Fibroblast of pulmonary artery (primary cell): ENCODE results near the gene TMEM150B.

Experiments
- DNase-seq: peaks from one replicate; pipeline ENCODE4 v3.0.0-alpha.2; 2010; ENCODE audit warnings: low read depth
- H3K4me3 ChIP-seq: replicated peaks from 2 replicates; pipeline ENCODE4 v1.5.1; 2011; ENCODE audit warnings: low read depth, mild to moderate bottlenecking, control low read depth, low read length, moderate library complexity
- TF ChIP-seq, protein P1 (sequence below): IDR thresholded peaks from 2 replicates; pipeline ENCODE4 v1.5.1; 2011; ENCODE audit warnings: mild to moderate bottlenecking, control low read depth, low read length, inconsistent platforms; ENCODE audit errors: missing control alignments

The TMEM150B gene

DNA sequence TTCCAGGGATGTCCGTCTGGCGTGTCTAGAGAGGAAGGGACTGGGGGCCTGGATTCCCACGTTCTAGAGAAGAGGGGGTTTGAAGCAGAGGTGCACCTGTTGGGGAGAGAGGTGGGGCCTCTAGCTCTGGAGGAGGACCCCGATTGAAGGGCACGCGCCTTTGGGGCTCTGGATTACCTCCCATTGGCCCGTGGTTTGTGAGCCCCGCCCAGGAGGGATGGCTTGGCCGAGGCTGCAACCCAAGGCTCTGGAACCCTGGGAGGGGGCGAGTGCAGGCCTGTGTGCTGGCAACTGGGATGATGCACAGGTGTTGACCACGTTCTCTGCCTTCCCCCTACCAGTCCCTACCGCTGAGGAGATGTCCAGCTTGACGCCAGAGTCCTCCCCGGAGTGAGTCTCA, 20.2 kb downstream of the TMEM150B start:
- no peak for DNase-seq
- H3K4me3 ChIP-seq, result no peak overlapping the region
- TF ChIP-seq, protein P1, sequence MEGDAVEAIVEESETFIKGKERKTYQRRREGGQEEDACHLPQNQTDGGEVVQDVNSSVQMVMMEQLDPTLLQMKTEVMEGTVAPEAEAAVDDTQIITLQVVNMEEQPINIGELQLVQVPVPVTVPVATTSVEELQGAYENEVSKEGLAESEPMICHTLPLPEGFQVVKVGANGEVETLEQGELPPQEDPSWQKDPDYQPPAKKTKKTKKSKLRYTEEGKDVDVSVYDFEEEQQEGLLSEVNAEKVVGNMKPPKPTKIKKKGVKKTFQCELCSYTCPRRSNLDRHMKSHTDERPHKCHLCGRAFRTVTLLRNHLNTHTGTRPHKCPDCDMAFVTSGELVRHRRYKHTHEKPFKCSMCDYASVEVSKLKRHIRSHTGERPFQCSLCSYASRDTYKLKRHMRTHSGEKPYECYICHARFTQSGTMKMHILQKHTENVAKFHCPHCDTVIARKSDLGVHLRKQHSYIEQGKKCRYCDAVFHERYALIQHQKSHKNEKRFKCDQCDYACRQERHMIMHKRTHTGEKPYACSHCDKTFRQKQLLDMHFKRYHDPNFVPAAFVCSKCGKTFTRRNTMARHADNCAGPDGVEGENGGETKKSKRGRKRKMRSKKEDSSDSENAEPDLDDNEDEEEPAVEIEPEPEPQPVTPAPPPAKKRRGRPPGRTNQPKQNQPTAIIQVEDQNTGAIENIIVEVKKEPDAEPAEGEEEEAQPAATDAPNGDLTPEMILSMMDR, result no peak

DNA sequence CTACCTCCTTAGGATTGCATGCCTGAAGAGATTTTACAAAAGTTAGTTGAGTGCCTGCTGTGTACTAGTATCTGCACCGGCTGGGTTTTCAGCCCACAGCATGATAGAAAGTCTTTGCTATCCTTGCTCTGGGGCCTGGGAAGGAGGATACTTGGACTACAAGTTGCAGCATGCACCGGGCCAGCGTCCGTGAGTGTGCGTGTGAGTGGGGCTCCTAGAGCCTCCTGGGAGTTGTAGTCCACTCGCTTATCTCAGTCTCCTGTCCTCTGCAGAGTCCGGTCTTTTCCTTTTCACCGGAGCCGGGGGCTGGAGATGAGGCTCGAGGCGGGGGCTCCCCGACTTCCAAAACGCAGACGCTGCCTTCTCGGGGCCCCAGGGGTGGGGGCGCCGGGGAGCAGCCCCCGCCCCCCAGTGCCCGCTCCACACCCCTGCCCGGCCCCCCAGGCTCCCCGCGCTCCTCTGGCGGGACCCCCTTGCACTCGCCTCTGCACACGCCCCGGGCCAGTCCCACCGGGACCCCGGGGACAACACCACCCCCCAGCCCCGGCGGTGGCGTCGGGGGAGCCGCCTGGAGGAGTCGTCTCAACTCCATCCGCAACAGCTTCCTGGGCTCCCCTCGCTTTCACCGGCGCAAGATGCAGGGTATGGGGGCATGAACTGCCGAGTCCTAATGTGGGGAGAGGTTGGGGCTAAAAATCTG, 20.7 kb downstream of the TMEM150B start:
- DNase-seq, result no peak
- TF ChIP-seq, protein P1, result no peak
- H3K4me3 ChIP-seq, result no peak overlapping the region

GRCh38 chr19:55303477-55303876, 21.7 kb downstream of the TMEM150B start:
- TF ChIP-seq, protein P1, result no peak
- no peak overlapping the region for H3K4me3 ChIP-seq
- DNase-seq, result no peak

DNA sequence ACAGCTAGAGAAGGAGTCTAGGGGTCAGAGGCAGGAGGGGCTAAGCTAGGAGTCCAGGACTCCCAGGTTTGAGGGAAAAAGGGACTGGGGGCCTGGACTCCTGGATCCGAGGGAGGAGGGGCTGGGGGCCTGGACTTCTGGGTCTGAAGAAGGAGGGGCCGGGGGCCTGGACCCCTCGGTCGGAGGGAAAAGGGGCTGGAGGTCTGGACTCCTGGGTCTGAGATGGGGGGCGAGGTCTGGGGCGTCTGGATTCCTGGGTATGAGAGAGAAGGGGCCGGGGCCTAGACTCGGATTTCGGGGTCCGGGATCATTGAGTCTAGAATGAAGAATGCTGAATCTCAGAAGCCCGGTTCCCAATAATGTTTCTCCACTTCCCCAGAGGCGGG, 22.8 kb downstream of the TMEM150B start:
- TF ChIP-seq, protein P1, result no peak
- DNase-seq, result no peak
- no peak overlapping the region for H3K4me3 ChIP-seq

DNA sequence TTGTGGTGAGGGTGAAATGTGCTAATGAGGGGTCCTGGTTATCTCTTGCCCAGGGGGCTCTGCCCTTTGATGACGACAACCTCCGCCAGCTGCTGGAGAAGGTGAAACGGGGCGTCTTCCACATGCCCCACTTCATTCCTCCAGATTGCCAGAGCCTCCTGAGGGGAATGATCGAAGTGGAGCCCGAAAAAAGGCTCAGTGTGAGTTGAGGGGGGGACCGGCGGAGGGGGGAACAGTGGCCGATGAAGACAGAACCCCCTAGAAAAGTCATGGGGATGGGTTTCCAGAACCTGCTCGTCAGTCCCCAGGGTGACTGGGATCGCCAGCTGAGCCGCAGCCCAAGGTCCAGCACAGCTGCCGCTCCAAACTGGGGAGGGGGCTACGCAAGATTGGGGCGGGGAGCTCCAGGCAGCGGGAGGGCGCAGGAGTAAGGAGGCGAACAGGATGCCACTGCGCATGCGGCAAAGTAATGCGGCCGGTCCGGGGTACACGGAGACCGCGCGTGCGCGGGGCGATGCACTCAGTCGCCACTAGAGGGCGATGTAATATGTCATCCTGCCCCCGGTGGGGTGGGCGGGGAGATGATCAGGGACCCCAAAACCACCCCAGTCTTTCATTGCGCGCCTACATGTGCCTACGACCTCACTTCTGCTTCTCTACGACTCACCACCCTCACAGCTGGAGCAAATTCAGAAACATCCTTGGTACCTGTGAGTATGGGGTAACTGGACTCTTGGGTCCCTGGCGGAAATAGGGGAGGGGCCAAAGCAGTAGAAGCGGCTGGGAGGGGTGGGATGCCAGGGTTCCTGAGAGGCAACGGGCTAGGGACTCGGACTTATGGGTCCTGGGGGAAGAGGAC, 23.5 kb downstream of the TMEM150B start:
- peak overlapping the region; percentile 43 for H3K4me3 ChIP-seq
- TF ChIP-seq, protein P1, result peak; percentile 76
- DNase-seq, result peak; percentile 76

DNA sequence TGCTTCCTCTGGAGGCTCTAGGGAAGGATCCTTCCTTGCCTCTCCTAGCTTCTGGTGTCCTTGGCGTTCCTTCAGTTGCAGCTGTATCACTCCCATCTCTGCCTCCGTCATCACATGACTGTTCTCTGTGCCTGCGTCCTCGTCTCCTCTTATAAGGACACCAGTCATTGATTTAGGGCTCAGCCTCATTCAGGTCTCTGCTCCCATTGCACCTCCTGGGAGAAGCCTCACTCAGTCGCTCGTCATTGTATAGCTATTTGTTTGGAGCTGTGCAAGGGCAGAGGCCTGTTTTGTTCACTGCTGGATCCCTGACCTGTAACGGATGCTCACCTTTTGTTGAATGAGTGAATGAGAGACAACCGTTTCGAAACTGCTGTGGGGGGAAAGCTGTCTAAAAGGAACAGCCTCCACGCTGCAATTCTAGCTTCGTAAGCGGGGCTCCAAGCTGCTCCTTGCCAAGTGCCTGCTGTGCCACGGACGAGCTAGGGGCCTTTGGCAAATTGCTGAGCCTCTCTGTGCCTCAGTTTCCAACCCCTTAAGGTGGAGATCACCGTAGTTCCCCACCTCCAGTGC, 24.2 kb downstream of the TMEM150B start:
- TF ChIP-seq, protein P1, result no peak
- no peak for DNase-seq
- H3K4me3 ChIP-seq, result no peak overlapping the region
